Cardiac fibroblast (primary cell): ENCODE data around the gene SMAD6.

Experiments
- DNase-seq, 2 donors: peaks; one replicate each; pipeline versions ENCODE4 v3.0.0 to v3.0.0-alpha.2; 2010; ENCODE audit warnings: low read depth in 2 of 2
- H3K4me3 ChIP-seq, 2 donors: replicated peaks in 1 of 2; 1 replicate in 1 of 2; 2 replicates in 1 of 2; pipeline ENCODE4 v1.5.1; 2011; ENCODE audit warnings: low read depth in 2 of 2, low read length in 2 of 2, mild to moderate bottlenecking in 2 of 2, moderate library complexity in 1 of 2
- TF ChIP-seq, protein P1 (sequence below): IDR thresholded peaks from one replicate; pipeline ENCODE4 v1.5.1; 2011; ENCODE audit warnings: low read depth, mild to moderate bottlenecking, low read length, inconsistent platforms

The SMAD6 gene

GRCh38 chr15:66701422-66702034 is 508 bp upstream of the SMAD6 start:
- TF ChIP-seq, protein P1, sequence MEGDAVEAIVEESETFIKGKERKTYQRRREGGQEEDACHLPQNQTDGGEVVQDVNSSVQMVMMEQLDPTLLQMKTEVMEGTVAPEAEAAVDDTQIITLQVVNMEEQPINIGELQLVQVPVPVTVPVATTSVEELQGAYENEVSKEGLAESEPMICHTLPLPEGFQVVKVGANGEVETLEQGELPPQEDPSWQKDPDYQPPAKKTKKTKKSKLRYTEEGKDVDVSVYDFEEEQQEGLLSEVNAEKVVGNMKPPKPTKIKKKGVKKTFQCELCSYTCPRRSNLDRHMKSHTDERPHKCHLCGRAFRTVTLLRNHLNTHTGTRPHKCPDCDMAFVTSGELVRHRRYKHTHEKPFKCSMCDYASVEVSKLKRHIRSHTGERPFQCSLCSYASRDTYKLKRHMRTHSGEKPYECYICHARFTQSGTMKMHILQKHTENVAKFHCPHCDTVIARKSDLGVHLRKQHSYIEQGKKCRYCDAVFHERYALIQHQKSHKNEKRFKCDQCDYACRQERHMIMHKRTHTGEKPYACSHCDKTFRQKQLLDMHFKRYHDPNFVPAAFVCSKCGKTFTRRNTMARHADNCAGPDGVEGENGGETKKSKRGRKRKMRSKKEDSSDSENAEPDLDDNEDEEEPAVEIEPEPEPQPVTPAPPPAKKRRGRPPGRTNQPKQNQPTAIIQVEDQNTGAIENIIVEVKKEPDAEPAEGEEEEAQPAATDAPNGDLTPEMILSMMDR, result no peak
- no peak for DNase-seq
- H3K4me3 ChIP-seq, result peak overlapping the region; percentile 57 to 61

- TF ChIP-seq, protein P1, result no peak
- DNase-seq, result peak in 1 of 2 donors; percentile 31
- peak overlapping the region; percentile 61 to 78 for H3K4me3 ChIP-seq
These were observed 927 bp downstream of the SMAD6 start for GRCh38 chr15:66702787-66703539.

DNA sequence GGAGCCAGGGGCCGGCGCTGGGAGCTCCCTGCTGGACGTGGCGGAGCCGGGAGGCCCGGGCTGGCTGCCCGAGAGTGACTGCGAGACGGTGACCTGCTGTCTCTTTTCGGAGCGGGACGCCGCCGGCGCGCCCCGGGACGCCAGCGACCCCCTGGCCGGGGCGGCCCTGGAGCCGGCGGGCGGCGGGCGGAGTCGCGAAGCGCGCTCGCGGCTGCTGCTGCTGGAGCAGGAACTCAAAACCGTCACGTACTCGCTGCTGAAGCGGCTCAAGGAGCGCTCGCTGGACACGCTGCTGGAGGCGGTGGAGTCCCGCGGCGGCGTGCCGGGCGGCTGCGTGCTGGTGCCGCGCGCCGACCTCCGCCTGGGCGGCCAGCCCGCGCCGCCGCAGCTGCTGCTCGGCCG is 1.5 kb downstream of the SMAD6 start:
- DNase-seq, result peak in 1 of 2 donors; percentile 48
- TF ChIP-seq, protein P1, result no peak
- H3K4me3 ChIP-seq, result peak overlapping the region; percentile 61 to 78

DNA sequence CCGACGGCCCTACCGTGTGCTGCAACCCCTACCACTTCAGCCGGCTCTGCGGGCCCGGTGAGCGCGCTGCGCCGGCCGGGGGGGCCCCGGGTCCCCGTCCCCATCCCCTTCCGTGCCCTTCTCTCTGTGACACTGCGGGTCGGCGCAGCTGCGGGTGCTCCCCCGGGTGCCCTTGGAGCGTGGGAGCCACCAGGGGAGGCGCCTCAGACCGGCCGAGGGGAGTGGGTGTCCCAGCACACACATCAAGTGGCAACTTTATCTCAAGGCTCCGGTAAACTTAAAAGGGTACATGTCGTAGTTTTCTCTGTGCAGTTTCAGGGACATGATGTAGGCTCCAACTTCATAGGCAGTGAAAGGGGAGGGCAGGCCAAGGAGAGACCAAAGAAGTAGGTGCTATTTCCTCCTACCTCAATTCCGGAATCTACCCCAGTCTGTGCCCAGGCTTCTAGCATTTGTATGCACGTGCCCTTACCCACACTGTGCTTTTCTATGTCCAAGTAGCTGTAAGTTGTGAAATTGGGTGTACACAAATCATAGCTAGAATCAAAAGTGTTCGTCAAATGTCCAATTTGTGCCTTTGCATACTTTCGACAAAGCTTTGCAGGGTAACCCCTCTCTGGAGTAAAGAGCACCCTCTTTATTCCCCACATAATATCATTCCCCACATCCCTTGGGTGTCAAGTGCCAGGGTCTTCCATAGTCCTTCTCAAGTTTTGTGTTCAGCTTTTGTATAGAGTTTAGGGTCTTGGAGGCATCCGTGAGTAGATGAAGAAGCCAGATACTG is 2.2 kb downstream of the SMAD6 start:
- TF ChIP-seq, protein P1, result no peak
- H3K4me3 ChIP-seq, result peak overlapping the region; percentile 61 to 78
- DNase-seq, result no peak

DNA sequence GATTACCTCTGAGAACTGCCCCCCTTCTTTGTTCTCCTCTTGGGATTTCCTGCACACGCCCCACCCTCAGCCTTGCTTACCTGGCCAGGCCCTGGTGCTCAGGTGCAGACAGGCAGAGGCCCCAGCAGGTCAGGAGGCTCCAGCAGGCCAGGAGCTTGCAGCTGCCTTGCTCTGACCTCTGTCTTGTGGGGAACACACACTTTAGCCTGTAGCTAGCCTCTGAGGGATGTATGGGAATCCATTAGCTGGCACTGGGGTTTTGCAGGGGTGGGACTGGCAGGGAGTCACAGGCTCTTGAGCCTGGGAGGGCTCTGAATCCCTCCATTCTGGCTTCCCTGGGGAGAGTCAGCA is 2.7 kb downstream of the SMAD6 start:
- DNase-seq, result no peak
- TF ChIP-seq, protein P1, result no peak
- peak overlapping the region in 1 of 2 donors; percentile 78 for H3K4me3 ChIP-seq

DNA sequence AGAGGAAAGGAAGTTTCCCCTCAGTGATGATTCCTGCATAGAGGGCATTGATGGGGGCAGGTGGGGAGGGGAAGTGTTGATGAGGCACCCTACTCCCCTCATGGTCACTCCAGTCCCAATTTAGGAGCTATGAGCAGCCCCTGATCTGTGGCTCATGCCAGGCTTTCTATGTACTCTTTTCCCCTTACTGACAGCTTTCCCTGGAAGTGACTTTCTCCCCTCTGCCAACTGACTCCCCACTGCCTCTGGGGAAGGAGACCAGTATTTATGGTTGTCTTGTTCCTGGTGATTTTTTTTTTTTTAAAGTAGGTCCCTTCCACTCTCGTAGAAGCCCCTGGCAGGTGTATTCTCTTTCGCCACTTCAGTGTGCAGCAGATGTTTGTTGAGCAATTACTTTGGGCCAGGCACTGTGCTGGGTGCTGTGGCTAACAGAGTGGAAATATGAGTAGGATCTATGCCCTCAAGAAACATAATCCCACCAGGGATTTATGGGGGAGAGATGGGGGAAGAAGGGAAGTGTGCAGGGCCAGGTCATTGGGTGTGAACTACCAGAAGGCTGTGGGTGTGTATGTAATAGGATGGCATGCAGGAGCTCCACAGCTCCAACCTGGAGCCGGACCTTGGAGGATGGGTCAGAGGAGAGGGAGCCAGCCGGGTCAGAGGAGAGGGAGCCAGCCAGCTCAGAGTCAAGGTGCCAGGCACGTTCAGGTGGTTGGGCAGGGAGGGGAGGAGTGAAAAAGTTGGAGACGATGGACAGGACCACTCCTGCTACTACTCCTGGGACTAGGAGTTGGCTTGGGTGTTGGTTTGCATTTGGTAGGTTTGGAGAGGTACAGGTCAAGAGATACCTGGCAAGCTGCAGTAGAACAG is 3.5 kb downstream of the SMAD6 start:
- DNase-seq, result no peak
- TF ChIP-seq, protein P1, result no peak
- H3K4me3 ChIP-seq, result peak overlapping the region in 1 of 2 donors; percentile 78
